Measurements from ENCODE around the gene ANTXR1.

DNA sequence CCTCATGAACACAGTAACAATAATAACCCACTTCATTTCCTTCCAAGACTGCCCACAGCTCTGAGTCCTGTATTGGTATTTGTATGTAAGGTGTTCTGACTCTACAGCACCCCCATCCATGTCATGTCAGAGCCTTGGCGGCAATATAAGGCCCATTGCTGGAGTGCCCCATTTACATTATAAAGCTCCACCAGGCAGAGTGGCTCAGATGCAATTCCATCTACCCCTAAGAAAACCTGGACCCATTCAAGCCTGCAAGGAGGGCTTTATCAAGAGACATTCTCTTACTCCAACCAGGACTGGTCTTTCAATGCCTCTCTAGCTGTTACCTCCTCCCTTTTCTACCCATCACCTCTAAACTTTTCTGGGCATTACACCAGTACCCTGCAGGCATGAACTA lies 101.6 kb downstream of the ANTXR1 start:
- TF ChIP-seq FOXJ3 (CRISPR knock-in tag; IDR thresholded peaks at IDR 0.05) (no peak), NFIC (IDR thresholded peaks at IDR 0.05; ENCODE audit: borderline replicate concordance) (no peak), POLR2AphosphoS5 (IDR thresholded peaks at IDR 0.05; ENCODE audit: low read depth, low read length) (no peak), NRF1 (IDR thresholded peaks at IDR 0.05; ENCODE audit: low read depth, low read length) (no peak)
- TF ChIP-seq, protein P1, sequence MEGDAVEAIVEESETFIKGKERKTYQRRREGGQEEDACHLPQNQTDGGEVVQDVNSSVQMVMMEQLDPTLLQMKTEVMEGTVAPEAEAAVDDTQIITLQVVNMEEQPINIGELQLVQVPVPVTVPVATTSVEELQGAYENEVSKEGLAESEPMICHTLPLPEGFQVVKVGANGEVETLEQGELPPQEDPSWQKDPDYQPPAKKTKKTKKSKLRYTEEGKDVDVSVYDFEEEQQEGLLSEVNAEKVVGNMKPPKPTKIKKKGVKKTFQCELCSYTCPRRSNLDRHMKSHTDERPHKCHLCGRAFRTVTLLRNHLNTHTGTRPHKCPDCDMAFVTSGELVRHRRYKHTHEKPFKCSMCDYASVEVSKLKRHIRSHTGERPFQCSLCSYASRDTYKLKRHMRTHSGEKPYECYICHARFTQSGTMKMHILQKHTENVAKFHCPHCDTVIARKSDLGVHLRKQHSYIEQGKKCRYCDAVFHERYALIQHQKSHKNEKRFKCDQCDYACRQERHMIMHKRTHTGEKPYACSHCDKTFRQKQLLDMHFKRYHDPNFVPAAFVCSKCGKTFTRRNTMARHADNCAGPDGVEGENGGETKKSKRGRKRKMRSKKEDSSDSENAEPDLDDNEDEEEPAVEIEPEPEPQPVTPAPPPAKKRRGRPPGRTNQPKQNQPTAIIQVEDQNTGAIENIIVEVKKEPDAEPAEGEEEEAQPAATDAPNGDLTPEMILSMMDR (IDR thresholded peaks at IDR 0.05) = no peak
- TF ChIP-seq, protein P2, sequence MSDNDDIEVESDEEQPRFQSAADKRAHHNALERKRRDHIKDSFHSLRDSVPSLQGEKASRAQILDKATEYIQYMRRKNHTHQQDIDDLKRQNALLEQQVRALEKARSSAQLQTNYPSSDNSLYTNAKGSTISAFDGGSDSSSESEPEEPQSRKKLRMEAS (IDR thresholded peaks at IDR 0.05; ENCODE audit: low read depth) = no peak

Measured in SK-N-SH (cell line).